HG03571 (cell line): ENCODE results near the gene CCDC185.

Experiments used
- ATAC-seq: cut with Tn5 transposase; IDR thresholded peaks from one replicate; pipeline ENCODE4 v1.9.1; 2021; ENCODE audit not compliant: unreplicated experiment

The CCDC185 gene

GRCh38 chr1:223429821-223430220, 36.6 kb downstream of the CCDC185 start:
- no peak for ATAC-seq

GRCh38 chr1:223430236-223430635, 37.0 kb downstream of the CCDC185 start:
- no peak for ATAC-seq

- no peak for ATAC-seq
Measured at GRCh38 chr1:223437151-223437550, 43.9 kb downstream of the CCDC185 start.

- no peak for ATAC-seq
Measured at GRCh38 chr1:223443397-223443796, 50.2 kb downstream of the CCDC185 start.

- ATAC-seq, result no peak
Measured at GRCh38 chr1:223444411-223444810, 51.2 kb downstream of the CCDC185 start.
